ENCODE results near the gene DOC2B. TPM values are rescaled to one million over a fixed set of nuclear protein-coding genes. Genes with fewer than 3 reads are reported as not detected.

The DOC2B gene
- total RNA-seq, 1 donor from 2014 or later, result 19.4 TPM

GRCh38 chr17:164303-165235, 16.9 kb downstream of the DOC2B start:
- DNase-seq (ENCODE audit: extremely low read depth, low read depth, low spot score), result peak; percentile 33

- DNase-seq (ENCODE audit: extremely low read depth, low read depth, low spot score), result no peak
These were observed 17.8 kb downstream of the DOC2B start for GRCh38 chr17:163514-164098.

- no peak for DNase-seq (ENCODE audit: extremely low read depth, low read depth, low spot score)
These were observed 18.8 kb downstream of the DOC2B start for GRCh38 chr17:162689-163088.

- no peak for DNase-seq (ENCODE audit: extremely low read depth, low read depth, low spot score)
These were observed 20.0 kb downstream of the DOC2B start for GRCh38 chr17:161481-161880.

GRCh38 chr17:160336-160735, 21.1 kb downstream of the DOC2B start:
- no peak for DNase-seq (ENCODE audit: extremely low read depth, low read depth, low spot score)

- no peak for DNase-seq (ENCODE audit: extremely low read depth, low read depth, low spot score)
These were observed 21.8 kb downstream of the DOC2B start for GRCh38 chr17:159609-160008.

GRCh38 chr17:158379-158778, 23.1 kb downstream of the DOC2B start:
- no peak for DNase-seq (ENCODE audit: extremely low read depth, low read depth, low spot score)

GRCh38 chr17:157901-158300, 23.5 kb downstream of the DOC2B start:
- DNase-seq (ENCODE audit: extremely low read depth, low read depth, low spot score), result no peak

GRCh38 chr17:156946-157345, 24.5 kb downstream of the DOC2B start:
- no peak for DNase-seq (ENCODE audit: extremely low read depth, low read depth, low spot score)

- no peak for DNase-seq (ENCODE audit: extremely low read depth, low read depth, low spot score)
These were observed 25.3 kb downstream of the DOC2B start for GRCh38 chr17:156094-156621.

- no peak for DNase-seq (ENCODE audit: extremely low read depth, low read depth, low spot score)
These were observed 25.9 kb downstream of the DOC2B start for GRCh38 chr17:155576-155975.

- DNase-seq (ENCODE audit: extremely low read depth, low read depth, low spot score), result no peak
These were observed 27.6 kb downstream of the DOC2B start for GRCh38 chr17:153851-154250.

GRCh38 chr17:152860-153420, 28.5 kb downstream of the DOC2B start:
- no peak for DNase-seq (ENCODE audit: extremely low read depth, low read depth, low spot score)

GRCh38 chr17:151886-152859, 29.3 kb downstream of the DOC2B start:
- no peak for DNase-seq (ENCODE audit: extremely low read depth, low read depth, low spot score)

- no peak for DNase-seq (ENCODE audit: extremely low read depth, low read depth, low spot score)
These were observed 30.4 kb downstream of the DOC2B start for GRCh38 chr17:151004-151403.

GRCh38 chr17:149897-150584, 31.4 kb downstream of the DOC2B start:
- no peak for DNase-seq (ENCODE audit: extremely low read depth, low read depth, low spot score)

- DNase-seq (ENCODE audit: extremely low read depth, low read depth, low spot score), result no peak
These were observed 32.2 kb downstream of the DOC2B start for GRCh38 chr17:149231-149630.

- no peak for DNase-seq (ENCODE audit: extremely low read depth, low read depth, low spot score)
These were observed 32.7 kb downstream of the DOC2B start for GRCh38 chr17:148757-149156.

- no peak for DNase-seq (ENCODE audit: extremely low read depth, low read depth, low spot score)
These were observed 33.4 kb downstream of the DOC2B start for GRCh38 chr17:147796-148740.
